ENCODE data around the gene TRAPPC10.

The TRAPPC10 gene

GRCh38 chr21:44011579-44012473 is at the start of gene TRAPPC10:
Gene TRAPPC10, plus strand, starts transcription at chr21:44012309. Its CDS starts 185 bp downstream, at chr21:44012494.
- peak; percentile 68 for DNase-seq (ENCODE audit: low spot score)

GRCh38 chr21:43965911-43966585 is 46.1 kb upstream of the TRAPPC10 start:
- DNase-seq (ENCODE audit: low spot score) = no peak

- no peak for DNase-seq (ENCODE audit: low spot score)
These were observed 45.1 kb upstream of the TRAPPC10 start for GRCh38 chr21:43966946-43967512.

GRCh38 chr21:43967981-43968380 is 44.1 kb upstream of the TRAPPC10 start:
- no peak for DNase-seq (ENCODE audit: low spot score)

GRCh38 chr21:43968410-43969114 is 43.5 kb upstream of the TRAPPC10 start:
- no peak for DNase-seq (ENCODE audit: low spot score)

GRCh38 chr21:43969115-43969444 is 43.0 kb upstream of the TRAPPC10 start:
- no peak for DNase-seq (ENCODE audit: low spot score)

- no peak for DNase-seq (ENCODE audit: low spot score)
These were observed 41.6 kb upstream of the TRAPPC10 start for GRCh38 chr21:43970551-43970950.

GRCh38 chr21:43971201-43971991 is 40.7 kb upstream of the TRAPPC10 start:
- DNase-seq (ENCODE audit: low spot score) = no peak

- DNase-seq (ENCODE audit: low spot score) = no peak
These were observed 40.2 kb upstream of the TRAPPC10 start for GRCh38 chr21:43971992-43972255.

GRCh38 chr21:43972850-43973633 is 39.1 kb upstream of the TRAPPC10 start:
- no peak for DNase-seq (ENCODE audit: low spot score)

- DNase-seq (ENCODE audit: low spot score) = no peak
These were observed 38.5 kb upstream of the TRAPPC10 start for GRCh38 chr21:43973634-43973955.

- DNase-seq (ENCODE audit: low spot score) = no peak
These were observed 37.2 kb upstream of the TRAPPC10 start for GRCh38 chr21:43974791-43975468.

GRCh38 chr21:43975469-43976098 is 36.5 kb upstream of the TRAPPC10 start:
- peak; percentile 56 for DNase-seq (ENCODE audit: low spot score)

- DNase-seq (ENCODE audit: low spot score) = no peak
These were observed 35.4 kb upstream of the TRAPPC10 start for GRCh38 chr21:43976661-43977060.

- DNase-seq (ENCODE audit: low spot score) = no peak
These were observed 34.0 kb upstream of the TRAPPC10 start for GRCh38 chr21:43978060-43978459.

- no peak for DNase-seq (ENCODE audit: low spot score)
These were observed 32.5 kb upstream of the TRAPPC10 start for GRCh38 chr21:43979654-43980053.

- no peak for DNase-seq (ENCODE audit: low spot score)
These were observed 30.8 kb upstream of the TRAPPC10 start for GRCh38 chr21:43981151-43981870.

- no peak for DNase-seq (ENCODE audit: low spot score)
These were observed 30.3 kb upstream of the TRAPPC10 start for GRCh38 chr21:43981871-43982210.

GRCh38 chr21:43982489-43983078 is 29.5 kb upstream of the TRAPPC10 start:
- no peak for DNase-seq (ENCODE audit: low spot score)

Data from COLO829 (cell line).